Measurements from ENCODE around the gene NPEPL1. TPM values are rescaled to one million over a fixed set of nuclear protein-coding genes. Genes with fewer than 3 reads are reported as not detected.
A peak's percentile ranks its signal among the peaks of the same experiment; 100 is the strongest.
"Not testable (repeated sequence)": the region's sequence is repeated elsewhere in the genome, so short reads cannot be mapped to it uniquely, and the experiment has no call there.

NPEPL1 gene, protein sequence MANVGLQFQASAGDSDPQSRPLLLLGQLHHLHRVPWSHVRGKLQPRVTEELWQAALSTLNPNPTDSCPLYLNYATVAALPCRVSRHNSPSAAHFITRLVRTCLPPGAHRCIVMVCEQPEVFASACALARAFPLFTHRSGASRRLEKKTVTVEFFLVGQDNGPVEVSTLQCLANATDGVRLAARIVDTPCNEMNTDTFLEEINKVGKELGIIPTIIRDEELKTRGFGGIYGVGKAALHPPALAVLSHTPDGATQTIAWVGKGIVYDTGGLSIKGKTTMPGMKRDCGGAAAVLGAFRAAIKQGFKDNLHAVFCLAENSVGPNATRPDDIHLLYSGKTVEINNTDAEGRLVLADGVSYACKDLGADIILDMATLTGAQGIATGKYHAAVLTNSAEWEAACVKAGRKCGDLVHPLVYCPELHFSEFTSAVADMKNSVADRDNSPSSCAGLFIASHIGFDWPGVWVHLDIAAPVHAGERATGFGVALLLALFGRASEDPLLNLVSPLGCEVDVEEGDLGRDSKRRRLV
- total RNA-seq: 10 to 100 TPM; 12.8 to 21.6 TPM

DNA sequence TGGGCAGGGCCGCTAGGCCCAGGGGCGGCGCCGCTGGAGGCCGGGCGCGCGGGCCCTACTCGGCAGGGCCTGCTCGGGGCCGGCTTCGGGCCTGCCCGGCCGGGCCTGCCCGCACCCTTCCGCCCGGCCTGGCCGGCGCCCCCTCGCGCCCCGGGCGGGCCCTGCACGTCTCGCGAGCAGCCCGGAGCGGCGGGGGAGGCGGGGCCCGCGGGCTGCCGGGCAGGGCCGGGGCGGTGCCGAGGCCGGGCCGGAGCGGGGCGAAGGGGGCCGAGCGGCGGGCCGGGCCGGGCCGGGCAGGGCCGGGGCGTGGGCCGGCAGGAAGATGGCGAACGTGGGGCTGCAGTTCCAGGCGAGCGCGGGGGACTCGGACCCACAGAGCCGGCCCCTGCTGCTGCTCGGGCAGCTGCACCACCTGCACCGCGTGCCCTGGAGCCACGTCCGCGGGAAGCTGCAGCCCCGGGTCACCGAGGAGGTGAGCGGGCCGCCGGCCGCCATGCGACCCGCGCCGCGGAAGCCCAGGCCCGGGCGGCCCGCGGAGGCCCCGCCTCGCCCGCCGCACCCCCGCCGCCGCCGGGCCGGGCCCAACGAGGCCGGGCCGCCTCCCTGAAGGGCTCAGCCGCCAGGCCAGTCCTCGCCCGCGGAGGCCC lies at the start of gene NPEPL1:
TSS of gene NPEPL1 (plus strand) at position 222 of the 647 bp plus-strand sequence. CDS start at position 323, 101 bp downstream.
- H3K27ac Mint-ChIP-seq: peak within 1 kb of the TSS; percentile 80 to 90
- no peaks in the 10 kb centered on the region for H3K9me3 Mint-ChIP-seq
- ATAC-seq (peak; percentile 90 to 97), DNase-seq (ENCODE audit: low spot score in 2 of 2) (peak; percentile 76 to 78)
- no peaks in the 10 kb centered on the region for H3K36me3 Mint-ChIP-seq

DNA sequence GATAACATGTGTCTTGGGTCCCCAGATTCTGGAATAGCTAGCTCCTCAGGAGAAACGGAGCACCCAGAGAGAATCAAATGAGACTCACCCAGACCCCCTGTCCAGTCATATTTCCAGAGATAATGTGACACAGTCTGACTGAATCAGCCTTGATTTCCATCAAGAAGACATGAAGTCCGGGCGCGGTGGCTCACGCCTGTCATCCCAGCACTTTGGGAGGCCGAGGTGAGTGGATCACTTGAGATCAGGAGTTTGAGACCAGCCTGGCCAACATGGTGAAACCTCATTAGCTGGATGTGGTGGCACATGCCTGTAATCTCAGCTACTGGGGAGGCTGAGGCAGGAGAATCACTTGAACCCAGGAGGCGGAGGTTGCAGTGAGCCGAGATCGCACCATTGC lies 49.7 kb upstream of the NPEPL1 start:
- H3K36me3 Mint-ChIP-seq; ATAC-seq; H3K27ac Mint-ChIP-seq; DNase-seq (ENCODE audit: low spot score in 2 of 2); H3K9me3 Mint-ChIP-seq: not testable (repeated sequence)

DNA sequence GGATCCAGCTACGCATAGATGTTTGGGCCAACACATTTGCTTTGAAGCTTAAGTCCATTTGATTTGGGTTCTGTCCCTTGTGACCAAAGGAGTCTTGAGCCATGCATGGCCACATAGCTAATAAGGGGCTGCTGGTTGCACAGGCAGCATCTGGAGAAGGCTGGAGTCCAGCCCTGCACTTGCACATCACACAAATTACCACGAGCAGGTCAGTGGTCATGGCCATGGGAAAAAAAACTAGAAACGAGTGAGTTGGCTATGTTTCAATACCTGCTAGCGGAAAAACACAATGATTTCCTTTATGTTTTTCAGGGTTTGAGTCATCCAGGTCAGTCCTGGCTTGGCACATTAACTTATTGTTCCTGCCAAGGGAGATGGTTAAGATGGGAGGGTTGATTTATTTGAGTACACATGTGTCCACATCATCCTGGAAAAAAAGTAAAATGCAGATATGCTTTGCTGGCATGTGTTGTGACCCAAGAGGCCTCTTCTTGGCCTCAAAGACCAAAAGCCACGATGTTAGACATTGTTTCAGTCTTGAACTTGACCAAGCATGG lies 47.1 kb upstream of the NPEPL1 start:
- DNase-seq (ENCODE audit: low spot score in 2 of 2): peak in 1 of 2 donors; percentile 14
- ATAC-seq: peak in 1 of 2 donors; percentile 36
- no peaks in the 10 kb centered on the region for H3K9me3 Mint-ChIP-seq
- H3K36me3 Mint-ChIP-seq: no peaks in the 10 kb centered on the region
- H3K27ac Mint-ChIP-seq: peak overlapping the region in 1 of 2 donors; percentile 8

DNA sequence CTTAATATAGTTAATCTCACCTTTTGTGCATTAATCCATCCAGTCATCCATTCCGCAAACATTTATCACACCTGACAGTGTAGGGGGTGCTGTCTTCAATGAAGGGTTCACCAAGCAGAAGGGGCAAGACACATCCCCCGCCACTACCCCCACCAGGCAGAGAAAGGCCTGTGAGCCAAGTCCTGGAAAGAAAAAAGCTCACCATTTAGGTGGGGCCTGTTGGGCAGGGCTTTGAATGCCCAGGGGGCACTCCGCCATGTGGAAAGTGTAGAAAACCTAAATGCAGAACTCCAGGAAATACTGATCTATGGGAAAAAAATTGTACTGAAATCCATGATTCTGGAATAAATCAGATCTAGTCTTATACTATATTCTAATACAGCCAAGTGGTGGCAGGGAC lies 46.3 kb upstream of the NPEPL1 start:
- peaks cover 5 to 7% of the 10 kb centered on the region in 2 donors for H3K36me3 Mint-ChIP-seq
- no peaks in the 10 kb centered on the region for H3K9me3 Mint-ChIP-seq
- no peak overlapping the region for H3K27ac Mint-ChIP-seq
- DNase-seq (ENCODE audit: low spot score in 2 of 2) (peak in 1 of 2 donors; percentile 20), ATAC-seq (no peak)

DNA sequence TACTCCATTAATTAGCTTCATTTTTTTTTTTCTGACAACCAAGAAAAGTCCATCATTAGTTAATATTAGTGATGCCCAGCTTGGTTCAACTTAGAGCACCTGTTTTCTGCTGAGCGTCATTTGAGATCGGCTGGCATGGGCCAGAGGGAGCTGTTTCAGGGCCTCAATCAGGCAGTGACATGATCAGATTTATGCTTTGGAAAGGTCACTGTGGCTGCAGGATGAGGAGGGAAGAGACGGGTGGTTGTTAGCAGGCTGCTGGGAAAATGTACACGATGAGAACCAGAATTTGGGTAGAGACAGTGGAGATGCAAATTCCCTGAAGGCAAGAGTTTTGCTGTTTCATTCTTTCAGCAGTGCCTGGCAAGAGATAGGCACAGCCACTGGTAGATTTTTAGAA lies 45.9 kb upstream of the NPEPL1 start:
- ATAC-seq (no peak), DNase-seq (ENCODE audit: low spot score in 2 of 2) (no peak)
- Mint-ChIP-seq H3K36me3 (peaks cover 10 to 12% of the 10 kb centered on the region in 2 donors), H3K9me3 (no peaks in the 10 kb centered on the region), H3K27ac (no peak overlapping the region)

DNA sequence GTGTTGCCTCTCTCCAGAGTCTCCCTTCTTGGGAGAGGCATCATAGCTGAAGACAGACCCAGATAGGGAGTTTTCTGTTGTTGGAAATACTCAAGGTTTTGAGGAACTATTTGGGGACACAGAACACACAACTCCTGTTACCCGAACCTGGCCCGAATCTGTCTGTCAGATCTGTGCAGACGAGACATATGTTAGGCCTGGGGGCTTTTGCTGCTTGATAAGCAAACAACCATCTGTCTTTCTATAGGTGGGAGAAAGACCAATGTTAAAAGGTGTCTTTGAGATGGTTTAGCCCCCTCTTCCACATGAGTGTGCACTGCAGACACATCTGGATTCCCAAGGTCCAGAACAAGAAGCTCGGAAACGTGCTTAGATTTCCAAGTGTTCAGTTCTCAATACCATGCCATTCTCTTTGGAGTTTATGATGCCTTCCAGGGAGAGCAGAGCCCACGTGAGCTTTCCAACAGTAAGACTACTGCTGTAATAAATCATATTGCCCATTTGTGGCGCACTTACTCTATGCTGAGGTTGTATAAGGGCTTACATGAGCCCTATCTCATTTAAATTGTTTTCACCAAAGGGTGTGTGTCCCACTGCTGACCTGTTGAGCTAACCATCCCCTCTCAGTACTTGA lies 45.3 kb upstream of the NPEPL1 start:
- no peak for ATAC-seq
- Mint-ChIP-seq H3K27ac (no peak overlapping the region), H3K9me3 (no peaks in the 10 kb centered on the region), H3K36me3 (peaks cover 14 to 15% of the 10 kb centered on the region in 2 donors)
- DNase-seq (ENCODE audit: low spot score in 2 of 2): peak in 1 of 2 donors; percentile 18

DNA sequence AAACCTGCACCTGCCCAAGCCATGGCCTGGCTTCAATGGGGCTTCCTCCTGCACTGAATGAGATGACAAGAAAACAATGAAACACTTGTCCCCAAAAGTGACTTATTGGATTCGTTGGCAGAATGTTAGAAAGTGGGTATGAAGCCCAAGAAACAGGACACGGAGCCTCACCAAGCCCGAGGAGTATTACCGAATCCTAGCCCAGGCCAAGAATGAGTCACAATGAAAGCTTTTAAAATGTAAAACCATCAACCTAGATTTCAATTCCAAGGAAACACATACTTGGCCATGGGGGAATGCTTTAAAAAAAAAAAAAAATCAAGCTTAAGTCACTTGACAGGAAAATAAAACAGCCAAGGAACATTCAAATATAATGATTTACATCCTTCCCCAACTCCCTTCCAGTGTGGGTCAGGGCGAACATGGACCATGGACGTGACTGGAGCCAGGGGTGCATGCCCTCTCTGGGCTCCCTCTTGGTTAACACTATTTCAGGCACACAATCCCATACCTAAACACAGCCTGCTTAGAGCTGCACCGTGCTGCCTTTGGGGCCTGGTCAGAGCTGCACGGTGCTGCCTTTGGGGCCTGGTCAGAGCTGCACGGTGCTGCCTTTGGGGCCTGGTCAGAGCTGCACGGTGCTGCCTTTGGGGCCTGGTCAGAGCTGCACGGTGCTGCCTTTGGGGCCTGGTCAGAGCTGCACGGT lies 44.7 kb upstream of the NPEPL1 start:
- H3K36me3 Mint-ChIP-seq: peaks cover 20 to 21% of the 10 kb centered on the region in 2 donors
- no peaks in the 10 kb centered on the region for H3K9me3 Mint-ChIP-seq
- ATAC-seq (no peak), DNase-seq (ENCODE audit: low spot score in 2 of 2) (no peak)
- H3K27ac Mint-ChIP-seq: no peak overlapping the region

DNA sequence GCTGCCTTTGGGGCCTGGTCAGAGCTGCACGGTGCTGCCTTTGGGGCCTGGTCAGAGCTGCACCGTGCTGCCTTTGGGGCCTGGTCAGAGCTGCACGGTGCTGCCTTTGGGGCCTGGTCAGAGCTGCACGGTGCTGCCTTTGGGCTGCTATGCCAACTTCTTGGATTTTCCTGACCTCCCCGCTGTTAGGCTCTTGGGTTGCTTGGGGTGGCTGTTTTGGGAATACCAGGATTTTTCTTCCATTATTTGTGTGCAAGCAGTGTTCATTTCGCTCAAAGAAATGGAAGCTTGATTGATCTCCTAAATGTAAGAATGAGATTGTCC lies 44.1 kb upstream of the NPEPL1 start:
- Mint-ChIP-seq H3K27ac (peak overlapping the region in 1 of 2 donors; percentile 75), H3K36me3 (peaks cover 25 to 26% of the 10 kb centered on the region in 2 donors)
- H3K9me3 Mint-ChIP-seq; ATAC-seq; DNase-seq (ENCODE audit: low spot score in 2 of 2): not testable (repeated sequence)

DNA sequence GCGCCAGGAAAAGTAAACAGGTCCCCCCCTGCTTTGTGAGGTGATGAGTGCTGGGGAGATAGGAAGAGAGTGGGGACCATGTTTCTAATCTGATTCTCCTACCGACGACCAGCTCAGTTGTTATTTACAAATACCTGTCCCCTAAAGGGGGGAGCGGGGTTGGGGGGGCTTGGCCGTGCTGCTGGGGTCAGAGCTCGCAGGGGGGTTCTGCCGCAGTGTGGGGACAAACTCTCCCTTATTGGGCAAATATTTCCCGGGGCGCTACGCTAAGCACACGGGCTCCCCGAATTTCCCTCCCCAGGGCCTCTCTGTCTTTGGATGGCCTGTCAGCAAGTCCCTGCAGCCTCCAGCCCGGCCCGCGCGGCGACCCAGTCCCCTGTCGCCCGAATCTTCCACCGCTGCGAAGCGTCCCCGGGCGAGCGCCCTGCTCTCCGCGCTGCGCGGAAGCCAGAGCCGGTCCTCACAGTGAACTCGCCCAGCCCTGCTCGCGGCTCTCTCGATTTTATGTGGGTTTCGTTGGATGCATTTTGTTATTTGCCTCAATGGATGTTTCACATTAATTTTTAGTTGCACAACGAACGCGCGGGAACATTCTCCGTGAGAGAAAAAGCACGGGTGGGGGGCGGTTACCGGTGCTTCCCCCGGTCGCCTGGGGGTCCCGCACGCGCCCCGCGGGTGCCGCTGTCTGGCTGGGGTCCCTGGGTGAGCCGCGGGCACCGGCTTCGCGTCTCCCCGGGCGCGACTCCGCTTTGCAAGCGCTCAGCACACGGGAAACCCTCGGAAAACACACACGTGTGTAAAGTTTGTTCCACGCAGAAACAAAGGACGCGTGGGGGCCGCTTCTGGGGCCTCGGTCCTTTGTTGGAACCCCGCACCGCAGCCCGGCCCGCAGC lies 43.1 kb upstream of the NPEPL1 start:
- Mint-ChIP-seq H3K36me3 (peaks cover 25 to 26% of the 10 kb centered on the region in 2 donors), H3K9me3 (no peaks in the 10 kb centered on the region), H3K27ac (peak overlapping the region; percentile 36 to 75)
- DNase-seq (ENCODE audit: low spot score in 2 of 2): peak in 1 of 2 donors; percentile 53
- no peak for ATAC-seq

DNA sequence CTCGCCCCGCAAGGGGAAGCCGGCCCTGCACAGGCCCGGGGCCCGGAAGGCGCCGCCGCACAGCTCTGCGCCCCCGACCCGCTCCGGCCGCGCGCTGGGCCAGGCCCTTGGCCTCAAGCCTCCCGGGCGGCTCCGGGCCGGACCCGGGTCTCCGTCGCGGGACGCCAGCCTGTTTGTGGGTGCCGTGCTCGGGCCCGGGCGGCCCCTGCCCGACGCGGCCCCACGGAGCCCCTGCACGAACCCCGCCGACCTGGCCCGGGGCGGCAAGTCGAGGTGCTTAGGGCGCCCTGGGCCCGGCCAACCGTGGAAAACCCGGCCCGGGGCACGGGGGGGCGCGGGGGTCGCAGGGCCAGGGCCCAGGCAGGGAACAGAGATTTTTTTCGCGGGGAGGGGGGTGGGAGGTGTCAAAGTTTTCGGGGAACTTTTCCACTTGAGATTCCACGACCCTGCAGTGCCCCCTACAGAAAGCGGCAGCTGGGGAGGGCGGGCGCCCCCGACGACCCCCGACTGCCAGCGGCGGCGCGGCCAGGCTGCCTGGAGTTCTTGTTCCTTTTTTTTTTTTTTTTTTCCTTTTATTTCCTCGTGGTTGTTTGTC lies 42.3 kb upstream of the NPEPL1 start:
- Mint-ChIP-seq H3K27ac (peak overlapping the region; percentile 100), H3K36me3 (peaks cover 25 to 26% of the 10 kb centered on the region in 2 donors), H3K9me3 (no peaks in the 10 kb centered on the region)
- peak; percentile 43 to 71 for DNase-seq (ENCODE audit: low spot score in 2 of 2)
- ATAC-seq: peak; percentile 21 to 26

DNA sequence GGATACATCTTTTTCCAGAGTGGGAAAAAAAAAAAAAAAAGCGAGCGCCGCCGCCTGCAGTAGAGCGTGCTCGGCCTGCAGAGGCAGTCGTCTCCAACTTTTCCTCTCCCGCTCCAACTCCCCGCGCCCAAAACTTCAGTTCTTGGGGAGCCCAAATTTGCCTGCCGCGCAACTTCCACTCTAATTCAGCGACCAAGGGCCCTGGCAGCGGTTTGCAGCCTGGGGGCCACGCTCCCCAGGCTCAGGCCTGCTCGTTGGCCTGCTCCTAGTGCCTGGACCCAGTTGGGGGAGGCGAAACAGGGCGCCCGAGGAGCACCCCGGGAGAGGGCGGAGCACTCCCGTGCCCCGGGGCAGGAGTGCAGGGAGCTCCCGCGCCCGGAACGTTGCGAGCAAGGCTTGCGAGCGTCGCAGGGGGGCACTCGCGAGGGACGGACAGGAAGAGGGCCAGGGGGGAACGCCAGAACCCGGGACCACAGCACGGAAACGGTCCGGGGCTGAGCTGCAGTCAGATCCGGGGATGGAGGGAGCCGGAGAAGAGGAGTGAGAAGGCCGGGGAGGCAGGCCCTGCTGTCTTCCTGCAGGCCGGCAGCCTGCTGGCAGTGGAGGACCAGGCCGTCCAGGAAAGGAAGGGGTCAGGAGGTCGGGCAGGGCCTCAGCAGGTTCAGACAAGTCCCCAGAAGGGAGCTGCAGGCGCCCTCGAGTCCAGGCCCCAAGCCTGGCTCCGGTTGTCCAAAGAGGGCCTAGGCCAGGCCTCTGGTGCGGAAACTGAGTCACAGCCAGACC lies 41.6 kb upstream of the NPEPL1 start, which contains the start of gene STX16:
TSS of gene STX16 (plus strand) at position 508 of the 783 bp plus-strand sequence. CDS start 724 bp downstream, outside the sequence.
- peaks cover 25 to 26% of the 10 kb centered on the region in 2 donors for H3K36me3 Mint-ChIP-seq
- ATAC-seq (peak; percentile 70 to 85), DNase-seq (ENCODE audit: low spot score in 2 of 2) (peak; percentile 82 to 86)
- H3K9me3 Mint-ChIP-seq: no peaks in the 10 kb centered on the region
- H3K27ac Mint-ChIP-seq: peak within 1 kb of the TSS; percentile 100

DNA sequence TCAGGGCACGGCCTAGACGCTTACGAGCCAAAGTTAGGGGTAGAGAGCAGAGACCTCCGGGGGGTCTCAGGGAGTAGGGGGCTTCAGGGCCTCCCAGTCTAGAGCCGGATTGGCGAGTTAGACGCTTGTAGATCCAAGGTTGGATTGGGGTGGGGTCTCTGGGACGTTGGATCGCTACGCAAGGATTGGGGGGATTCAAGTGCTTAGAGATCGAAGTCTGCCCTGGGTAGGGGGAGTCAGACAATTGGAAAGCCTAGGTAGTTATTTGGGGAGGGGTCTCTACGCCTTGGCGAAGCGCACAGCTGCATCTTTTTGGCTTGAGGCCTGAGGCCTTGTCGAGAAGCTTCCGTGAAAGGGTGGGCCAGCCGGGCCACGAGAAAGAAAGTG lies 41.0 kb upstream of the NPEPL1 start:
- ATAC-seq (no peak), DNase-seq (ENCODE audit: low spot score in 2 of 2) (no peak)
- Mint-ChIP-seq H3K27ac (peak overlapping the region; percentile 100), H3K36me3 (peaks cover 28 to 32% of the 10 kb centered on the region in 2 donors), H3K9me3 (no peaks in the 10 kb centered on the region)

DNA sequence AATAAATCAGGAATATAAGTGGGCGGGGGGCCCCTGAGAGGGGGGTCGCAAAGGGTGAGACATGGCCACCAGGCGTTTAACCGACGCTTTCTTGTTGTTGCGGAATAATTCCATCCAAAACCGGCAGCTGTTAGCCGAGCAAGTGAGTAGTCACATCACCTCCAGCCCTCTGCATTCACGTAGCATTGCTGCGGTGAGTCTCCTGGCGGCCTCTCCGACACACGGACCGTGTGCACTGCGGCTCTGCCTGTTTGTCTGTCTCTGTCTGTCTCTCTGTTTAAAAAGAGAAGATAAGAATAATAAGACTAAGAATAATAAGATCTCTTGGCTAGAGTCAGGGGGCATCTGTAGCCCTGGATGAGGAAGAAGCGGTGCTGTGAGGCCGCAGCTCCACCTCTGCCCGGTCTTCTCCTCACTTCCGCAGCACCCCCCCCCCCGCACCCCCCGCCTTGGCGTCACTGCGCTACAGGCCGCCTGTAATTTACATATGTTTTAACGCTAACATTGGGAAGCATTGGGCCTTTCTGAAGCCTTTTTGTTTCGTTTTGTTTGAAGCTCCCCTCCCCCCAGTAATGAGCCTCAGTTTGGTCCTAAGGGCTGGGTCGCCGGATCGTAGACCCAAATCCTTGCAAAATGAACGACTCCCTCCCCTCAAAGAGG lies 40.5 kb upstream of the NPEPL1 start:
- Mint-ChIP-seq H3K36me3 (peaks cover 28 to 34% of the 10 kb centered on the region in 2 donors), H3K9me3 (no peaks in the 10 kb centered on the region), H3K27ac (peak overlapping the region; percentile 100)
- peak; percentile 62 to 68 for ATAC-seq
- peak; percentile 53 to 76 for DNase-seq (ENCODE audit: low spot score in 2 of 2)
